Measurements from ENCODE around the gene GNAQ.

- TF ChIP-seq CTCF (IDR thresholded peaks at IDR 0.05; ENCODE audit: borderline replicate concordance, extremely low read depth, low read length, poor library complexity, severe bottlenecking), result no peak
- TF ChIP-seq EZH2 (IDR thresholded peaks at IDR 0.05; ENCODE audit: borderline replicate concordance, low read depth, low read length, severe bottlenecking), result no peak
These were observed 146.4 kb downstream of the GNAQ start for GRCh38 chr9:77885104-77885672.

Data from DND-41 (cell line).